Gastroesophageal sphincter (tissue), 4 donors: ENCODE results near the gene RAB26. TPM values are rescaled to one million over a fixed set of nuclear protein-coding genes. Genes with fewer than 3 reads are reported as not detected.

ENCODE experiments used
- ATAC-seq: fragments of 150-250 bp; one replicate; pipeline ENCODE4 v1.9.1; 2016; ENCODE audit warnings: mild to moderate bottlenecking, moderate library complexity
- H3K27ac ChIP-seq, 4 donors: fragments of 200-600 bp; sonication (generic) in 3 of 4; 1 replicate in 3 of 4; 2 replicates in 1 of 4; pipeline ENCODE4 v1.5.1; 2016 to 2019
- H3K27me3 ChIP-seq: fragments of 200-600 bp; sonication (generic); one replicate; pipeline ENCODE4 v1.5.1; 2019
- H3K36me3 ChIP-seq, 2 donors: fragments of 200-600 bp; sonication (generic); one replicate each; pipeline ENCODE4 v1.5.1; 2019; ENCODE audit warnings: control low read depth in 1 of 2
- H3K4me1 ChIP-seq, 3 donors: fragments of 200-600 bp; sonication (generic); 1 replicate in 2 of 3; 2 replicates in 1 of 3; pipeline ENCODE4 v1.5.1; 2016 to 2019; ENCODE audit warnings: control low read depth in 2 of 3
- H3K4me3 ChIP-seq, 2 donors: fragments of 200-600 bp; sonication (generic); one replicate each; pipeline ENCODE4 v1.5.1; 2019; ENCODE audit warnings: mild to moderate bottlenecking in 1 of 2, moderate library complexity in 1 of 2
- H3K9me3 ChIP-seq, 3 donors: fragments of 200-600 bp; sonication (generic); one replicate each; pipeline ENCODE4 v1.5.1; 2017 to 2019; ENCODE audit warnings: control low read depth in 2 of 3
- EP300 ChIP-seq: sonication (generic); formaldehyde crosslinking; IDR thresholded peaks from one replicate; pipeline ENCODE4 v1.6.1; 2017; ENCODE audit warnings: antibody characterized with exemption, mild to moderate bottlenecking
- POLR2A ChIP-seq, 2 donors: fragments of 450-650 bp; IDR thresholded peaks; one replicate each; pipeline ENCODE4 v1.6.1; 2017; ENCODE audit warnings: antibody characterized with exemption in 2 of 2, mild to moderate bottlenecking in 2 of 2, moderate library complexity in 1 of 2
- POLR2AphosphoS5 ChIP-seq: sonication (generic); formaldehyde crosslinking; IDR thresholded peaks from one replicate; pipeline ENCODE4 v1.6.1; 2017; ENCODE audit warnings: antibody characterized with exemption
- WGBS, 2 donors: methylation state at CpG; one replicate each; pipeline ENCODE4 v1.1.5; 2018; ENCODE audit warnings: low coverage in 1 of 2; 5-methylcytosine and 5-hydroxymethylcytosine counted together
- total RNA-seq, 4 donors: library from RNA; depleted of rRNA; stranded (reverse); fragments of >200 nt; gene quantifications; one replicate each; pipeline ENCODE4 v1.1.0, GENCODE V29; 2016
- TF ChIP-seq, protein P1 (sequence below), 4 experiments: fragments of 200-600 bp in 2 of 4; fragments of 450-650 bp in 2 of 4; sonication (generic) in 1 of 4; IDR thresholded peaks; one replicate each; pipeline ENCODE4 v1.5.1; 2017 to 2019; ENCODE audit warnings: antibody characterized with exemption in 4 of 4, mild to moderate bottlenecking in 2 of 4, moderate library complexity in 2 of 4

RAB26 gene
- total RNA-seq, 4 donors from 2014 or later, result 0.39 to 1.0 TPM; not detected in 2

DNA sequence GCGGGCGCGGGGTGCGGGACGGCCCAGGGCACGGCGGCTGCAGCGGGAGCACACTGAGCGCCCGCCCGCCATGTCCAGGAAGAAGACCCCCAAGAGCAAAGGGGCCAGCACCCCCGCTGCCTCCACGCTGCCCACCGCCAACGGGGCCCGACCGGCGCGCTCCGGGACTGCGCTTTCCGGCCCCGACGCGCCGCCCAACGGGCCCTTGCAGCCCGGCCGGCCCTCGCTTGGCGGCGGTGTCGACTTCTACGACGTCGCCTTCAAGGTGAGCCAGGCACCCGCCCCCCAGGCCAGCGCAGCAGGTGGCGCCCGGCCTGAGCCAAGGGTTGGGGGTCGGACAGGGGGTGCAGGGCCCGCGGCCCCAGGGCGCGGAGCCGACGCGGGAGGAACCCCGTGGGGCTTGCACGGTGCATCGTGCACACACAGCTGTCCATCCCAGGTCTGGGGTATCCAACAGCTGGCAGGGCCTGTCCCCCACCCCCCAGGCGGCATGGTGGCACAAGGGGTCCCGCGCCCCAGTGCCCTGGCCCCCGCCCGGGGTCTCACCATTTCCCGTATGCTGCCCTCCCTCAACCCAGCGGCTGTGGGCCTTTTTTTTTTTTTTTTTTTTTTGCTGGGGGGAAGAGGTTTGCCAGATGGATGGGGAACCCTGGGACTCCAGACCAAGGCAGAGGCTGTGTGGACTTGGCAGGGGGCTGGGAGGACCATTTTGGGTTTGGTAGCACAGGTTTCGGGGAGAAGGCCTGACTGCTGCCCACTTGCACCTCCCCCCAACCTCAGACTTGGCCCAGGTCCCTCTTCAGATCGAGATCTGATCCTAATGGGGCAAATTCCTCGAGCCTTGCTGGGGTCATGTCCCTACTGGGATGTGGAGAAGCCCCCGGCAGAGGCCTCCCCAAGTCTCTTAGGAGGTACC lies 547 bp downstream of the RAB26 start:
- H3K4me1 ChIP-seq, result peaks cover 5 to 66% (median 50%) of the 10 kb centered on the region in 3 donors
- WGBS, 2 donors, result 0% methylated on average over 3 of the region's 62 CpGs; no CpG with 5 or more reads in 1 of the 2 donors
- H3K9me3 ChIP-seq, result no peaks in the 10 kb centered on the region
- TF ChIP-seq POLR2AphosphoS5 (no peak), EP300 (no peak), POLR2A (IDR thresholded peaks at IDR 0.05) (no peak)
- TF ChIP-seq, protein P1, sequence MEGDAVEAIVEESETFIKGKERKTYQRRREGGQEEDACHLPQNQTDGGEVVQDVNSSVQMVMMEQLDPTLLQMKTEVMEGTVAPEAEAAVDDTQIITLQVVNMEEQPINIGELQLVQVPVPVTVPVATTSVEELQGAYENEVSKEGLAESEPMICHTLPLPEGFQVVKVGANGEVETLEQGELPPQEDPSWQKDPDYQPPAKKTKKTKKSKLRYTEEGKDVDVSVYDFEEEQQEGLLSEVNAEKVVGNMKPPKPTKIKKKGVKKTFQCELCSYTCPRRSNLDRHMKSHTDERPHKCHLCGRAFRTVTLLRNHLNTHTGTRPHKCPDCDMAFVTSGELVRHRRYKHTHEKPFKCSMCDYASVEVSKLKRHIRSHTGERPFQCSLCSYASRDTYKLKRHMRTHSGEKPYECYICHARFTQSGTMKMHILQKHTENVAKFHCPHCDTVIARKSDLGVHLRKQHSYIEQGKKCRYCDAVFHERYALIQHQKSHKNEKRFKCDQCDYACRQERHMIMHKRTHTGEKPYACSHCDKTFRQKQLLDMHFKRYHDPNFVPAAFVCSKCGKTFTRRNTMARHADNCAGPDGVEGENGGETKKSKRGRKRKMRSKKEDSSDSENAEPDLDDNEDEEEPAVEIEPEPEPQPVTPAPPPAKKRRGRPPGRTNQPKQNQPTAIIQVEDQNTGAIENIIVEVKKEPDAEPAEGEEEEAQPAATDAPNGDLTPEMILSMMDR (IDR thresholded peaks at IDR 0.05), result peak in 3 of 4 experiments; percentile 6 to 24 (median 20)
- no peaks in the 10 kb centered on the region for H3K27me3 ChIP-seq
- H3K4me3 ChIP-seq, result peak overlapping the region; percentile 32 to 55
- peak overlapping the region in 1 of 4 donors; percentile 80 for H3K27ac ChIP-seq
- H3K36me3 ChIP-seq, result peaks cover 0 to 11% of the 10 kb centered on the region in 2 donors
- ATAC-seq, result no peak

- 78% methylated on average over 3 of the region's 24 CpGs; no CpG with 5 or more reads in 1 of the 2 donors for WGBS, 2 donors
- no peak for ATAC-seq
- no peaks in the 10 kb centered on the region for H3K27me3 ChIP-seq
- no peak overlapping the region for H3K27ac ChIP-seq
- peaks cover 0 to 11% of the 10 kb centered on the region in 2 donors for H3K36me3 ChIP-seq
- TF ChIP-seq, protein P1 (IDR thresholded peaks at IDR 0.05), result no peak
- TF ChIP-seq POLR2A (IDR thresholded peaks at IDR 0.05), result no peak
- no peak for TF ChIP-seq EP300
- no peak for TF ChIP-seq POLR2AphosphoS5
- peaks cover 5 to 75% (median 55%) of the 10 kb centered on the region in 3 donors for H3K4me1 ChIP-seq
- H3K4me3 ChIP-seq, result no peak overlapping the region
- no peaks in the 10 kb centered on the region for H3K9me3 ChIP-seq
Observed at GRCh38 chr16:2149630-2150417, 1.4 kb downstream of the RAB26 start.

DNA sequence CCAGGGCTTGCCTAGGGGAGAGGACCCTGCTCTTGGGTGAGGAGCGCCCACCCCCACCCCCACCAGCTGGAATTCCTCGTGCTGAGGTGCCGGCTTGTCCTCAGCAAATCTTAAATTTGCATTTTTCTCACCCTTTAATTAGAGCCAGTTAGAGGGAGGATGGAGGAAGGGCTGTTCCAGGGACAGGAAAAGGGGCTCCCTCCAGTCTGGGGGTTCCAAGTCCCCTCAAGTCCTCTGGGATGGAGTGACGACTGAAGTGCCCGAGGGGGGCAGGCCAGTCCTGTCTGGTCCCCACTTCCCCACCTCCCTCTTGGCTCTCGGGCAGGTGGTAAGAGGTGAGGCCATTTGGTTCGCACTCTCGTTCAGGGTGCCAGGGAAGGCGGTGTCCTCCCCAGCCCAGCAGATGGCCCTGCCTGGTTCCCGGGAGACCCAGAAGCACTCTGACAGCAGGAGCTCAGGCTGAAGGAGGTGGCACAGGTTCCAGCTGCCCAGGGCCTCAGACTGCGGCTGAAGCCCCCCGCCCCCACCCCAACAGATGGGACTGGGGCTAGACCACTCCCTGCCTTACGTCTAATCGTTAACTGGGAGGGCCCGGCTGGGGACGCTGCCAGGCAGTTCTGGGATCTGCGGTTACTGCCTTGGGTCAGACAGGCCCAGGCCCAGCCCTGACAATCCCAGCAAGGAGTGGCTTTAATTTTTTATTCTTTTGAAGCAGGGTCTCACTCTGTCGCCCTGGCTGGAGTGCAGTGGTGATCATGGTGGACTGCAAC lies 2.2 kb downstream of the RAB26 start:
- Histone ChIP-seq H3K27ac (peak overlapping the region in 2 of 4 donors; percentile 31 to 94), H3K36me3 (peaks cover 0 to 11% of the 10 kb centered on the region in 2 donors), H3K9me3 (no peaks in the 10 kb centered on the region), H3K4me3 (no peak overlapping the region), H3K27me3 (no peaks in the 10 kb centered on the region), H3K4me1 (peaks cover 5 to 77% (median 55%) of the 10 kb centered on the region in 3 donors)
- WGBS, 2 donors, result 45% methylated on average over 4 of the region's 18 CpGs; no CpG with 5 or more reads in 1 of the 2 donors
- no peak for ATAC-seq
- no peak for TF ChIP-seq POLR2AphosphoS5
- TF ChIP-seq, protein P1 (IDR thresholded peaks at IDR 0.05), result no peak

- no peaks in the 10 kb centered on the region for H3K27me3 ChIP-seq
- peak overlapping the region in 3 of 4 donors; percentile 16 to 94 (median 31) for H3K27ac ChIP-seq
- WGBS, 2 donors, result 71 to 89% methylated on average over 2 to 4 of the region's 13 CpGs
- ATAC-seq, result no peak
- no peak for TF ChIP-seq POLR2A (IDR thresholded peaks at IDR 0.05)
- TF ChIP-seq, protein P1 (IDR thresholded peaks at IDR 0.05), result no peak
- peaks cover 5 to 81% (median 57%) of the 10 kb centered on the region in 3 donors for H3K4me1 ChIP-seq
- H3K4me3 ChIP-seq, result no peak overlapping the region
- peaks cover 0 to 11% of the 10 kb centered on the region in 2 donors for H3K36me3 ChIP-seq
- no peaks in the 10 kb centered on the region for H3K9me3 ChIP-seq
Observed at GRCh38 chr16:2151188-2152091, 3.0 kb downstream of the RAB26 start.
